Astrocyte of the cerebellum (primary cell): ENCODE measurements around the gene DAB2IP.
A peak's percentile ranks its signal among the peaks of the same experiment; 100 is the strongest.

Experiments
- DNase-seq: peaks from one replicate; pipeline ENCODE4 v3.0.0-alpha.2; 2011; ENCODE audit warnings: low read depth
- H3K4me3 ChIP-seq: 2 replicates; pipeline ENCODE4 v1.5.1; 2011; ENCODE audit warnings: mild to moderate bottlenecking, low read depth, low read length, moderate library complexity
- CTCF ChIP-seq: IDR thresholded peaks from 2 replicates; pipeline ENCODE4 v1.5.1; 2012; ENCODE audit warnings: low read length, low read depth, moderate library complexity, mild to moderate bottlenecking; ENCODE audit errors: missing control alignments
- in situ Hi-C: cut with HindIII; loops from 2 replicates; pipeline ENCODE4 v1.10.0; 2017; ENCODE audit warnings: low sequenced_read_pairs

The DAB2IP gene

GRCh38 chr9:121634329-121635261, 16.8 kb upstream of the DAB2IP start:
- no peak for DNase-seq

GRCh38 chr9:121635300-121635876, 16.0 kb upstream of the DAB2IP start:
- no peak for DNase-seq
- no peak for TF ChIP-seq CTCF
- no peak overlapping the region for H3K4me3 ChIP-seq
- in situ Hi-C loops, result no loop called here

More at GRCh38 chr9:121634329-121635261, 16.8 kb upstream of the DAB2IP start:
- H3K4me3 ChIP-seq, result no peak overlapping the region
- in situ Hi-C loops, result no loop called here
- TF ChIP-seq CTCF, result peak; percentile 69

GRCh38 chr9:121636341-121636865, 15.0 kb upstream of the DAB2IP start:
- no peak for DNase-seq
- no peak for TF ChIP-seq CTCF
- H3K4me3 ChIP-seq, result no peak overlapping the region
- in situ Hi-C loops, result no loop called here

- in situ Hi-C loops, result no loop called here
- no peak for DNase-seq
- TF ChIP-seq CTCF, result no peak
- no peak overlapping the region for H3K4me3 ChIP-seq
Measured at GRCh38 chr9:121636978-121637712, 14.3 kb upstream of the DAB2IP start.

GRCh38 chr9:121637713-121638220, 13.7 kb upstream of the DAB2IP start:
- TF ChIP-seq CTCF, result no peak
- in situ Hi-C loops, result no loop called here
- no peak for DNase-seq
- no peak overlapping the region for H3K4me3 ChIP-seq

- in situ Hi-C loops, result no loop called here
- TF ChIP-seq CTCF, result no peak
- H3K4me3 ChIP-seq, result no peak overlapping the region
- no peak for DNase-seq
Measured at GRCh38 chr9:121638399-121638798, 13.0 kb upstream of the DAB2IP start.
